Activated B cell treated with CpG ODN at 0.5 μM for 24 hours (primary cell): ENCODE measurements around the gene ARTN. TPM values are rescaled to one million over a fixed set of nuclear protein-coding genes. Genes with fewer than 3 reads are reported as not detected.

Source experiments
- ATAC-seq: fragments of 200-7000 bp; cut with Tn5 transposase; one replicate; pipeline ENCODE4 v1.10.0; 2021; ENCODE audit warnings: low read depth, mild to moderate bottlenecking, moderate library complexity
- CTCF ChIA-PET: fragments of 350-600 bp; sonication (Branson Sonifier 250); formaldehyde crosslinking; loops from one replicate; lab custom pipeline; 2021; ENCODE audit warnings: antibody characterized with exemption; lab: Charles Lee
- POLR2A ChIA-PET: fragments of 350-600 bp; sonication (Branson Sonifier 250); formaldehyde crosslinking; loops from one replicate; lab custom pipeline; 2021; ENCODE audit warnings: antibody characterized with exemption; lab: Charles Lee
- DNase-seq: peaks from one replicate; pipeline ENCODE4 v3.0.0; 2022
- H3K27ac Mint-ChIP-seq: one replicate; pipeline ENCODE4 v1.8.0; 2020; ENCODE audit warnings: mixed read lengths
- H3K27me3 Mint-ChIP-seq: one replicate; pipeline ENCODE4 v1.8.0; 2021; ENCODE audit warnings: mixed read lengths
- H3K36me3 Mint-ChIP-seq: one replicate; pipeline ENCODE4 v1.8.0; 2021; ENCODE audit warnings: low read depth, mixed read lengths
- H3K4me1 Mint-ChIP-seq: one replicate; pipeline ENCODE4 v1.8.0; 2021; ENCODE audit warnings: mixed read lengths
- H3K4me3 Mint-ChIP-seq: one replicate; pipeline ENCODE4 v1.8.0; 2020; ENCODE audit warnings: mild to moderate bottlenecking, mixed read lengths
- H3K9me3 Mint-ChIP-seq: one replicate; pipeline ENCODE4 v1.8.0; 2020; ENCODE audit warnings: mixed read lengths
- intact Hi-C: fragments of 100-400 bp; cut with micrococcal nuclease; formaldehyde crosslinking; loops from one replicate; pipeline ENCODE4 v1.15.1; 2024
- total RNA-seq: library from RNA; stranded (reverse); gene quantifications from 2 replicates; pipeline ENCODE4 v1.2.3, GENCODE V29; 2022
- TF ChIP-seq, protein P1 (sequence below): fragments of 200-600 bp; IDR thresholded peaks from one replicate; pipeline ENCODE4 v1.8.0; 2022; ENCODE audit warnings: antibody characterized with exemption, mild to moderate bottlenecking

ARTN gene
- total RNA-seq, 1 donor from 2014 or later: 0.20 TPM

- Mint-ChIP-seq H3K27ac (no peak overlapping the region), H3K4me1 (peaks cover 10% of the 10 kb centered on the region), H3K9me3 (no peaks in the 10 kb centered on the region), H3K4me3 (no peak overlapping the region), H3K36me3 (peaks cover 2% of the 10 kb centered on the region), H3K27me3 (peaks cover 12% of the 10 kb centered on the region)
- intact Hi-C loops: no loop called here
- CTCF ChIA-PET: no interaction called here
- no peak for DNase-seq
- POLR2A ChIA-PET: no interaction called here
- no peak for ATAC-seq
- TF ChIP-seq, protein P1, sequence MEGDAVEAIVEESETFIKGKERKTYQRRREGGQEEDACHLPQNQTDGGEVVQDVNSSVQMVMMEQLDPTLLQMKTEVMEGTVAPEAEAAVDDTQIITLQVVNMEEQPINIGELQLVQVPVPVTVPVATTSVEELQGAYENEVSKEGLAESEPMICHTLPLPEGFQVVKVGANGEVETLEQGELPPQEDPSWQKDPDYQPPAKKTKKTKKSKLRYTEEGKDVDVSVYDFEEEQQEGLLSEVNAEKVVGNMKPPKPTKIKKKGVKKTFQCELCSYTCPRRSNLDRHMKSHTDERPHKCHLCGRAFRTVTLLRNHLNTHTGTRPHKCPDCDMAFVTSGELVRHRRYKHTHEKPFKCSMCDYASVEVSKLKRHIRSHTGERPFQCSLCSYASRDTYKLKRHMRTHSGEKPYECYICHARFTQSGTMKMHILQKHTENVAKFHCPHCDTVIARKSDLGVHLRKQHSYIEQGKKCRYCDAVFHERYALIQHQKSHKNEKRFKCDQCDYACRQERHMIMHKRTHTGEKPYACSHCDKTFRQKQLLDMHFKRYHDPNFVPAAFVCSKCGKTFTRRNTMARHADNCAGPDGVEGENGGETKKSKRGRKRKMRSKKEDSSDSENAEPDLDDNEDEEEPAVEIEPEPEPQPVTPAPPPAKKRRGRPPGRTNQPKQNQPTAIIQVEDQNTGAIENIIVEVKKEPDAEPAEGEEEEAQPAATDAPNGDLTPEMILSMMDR: no peak
Observed at GRCh38 chr1:43938892-43939587, 5.4 kb downstream of the ARTN start.

GRCh38 chr1:43942411-43942810 lies 8.8 kb downstream of the ARTN start:
- intact Hi-C loops: no loop called here
- H3K4me1 Mint-ChIP-seq: peaks cover 24% of the 10 kb centered on the region
- no peak for DNase-seq
- H3K36me3 Mint-ChIP-seq: peaks cover 11% of the 10 kb centered on the region
- POLR2A ChIA-PET: interaction anchor here (0.5 kb wide), 1 partner anchor 181 kb away, joined by 4 read pairs; no protein-coding TSS in a partner anchor
- H3K9me3 Mint-ChIP-seq: no peaks in the 10 kb centered on the region
- H3K4me3 Mint-ChIP-seq: no peak overlapping the region
- no peak for ATAC-seq
- CTCF ChIA-PET: interaction anchor here (1.3 kb wide), 1 partner anchor 7 kb away, joined by 4 read pairs; no protein-coding TSS in a partner anchor
- H3K27ac Mint-ChIP-seq: no peak overlapping the region
- H3K27me3 Mint-ChIP-seq: no peaks in the 10 kb centered on the region
- TF ChIP-seq, protein P1: no peak

- CTCF ChIA-PET: interaction anchor here (1.5 to 3.5 kb wide), 2 partner anchors 11 to 182 kb away, joined by 7 to 26 read pairs; partner anchors contain the start of gene ARTN
- ATAC-seq (no peak), DNase-seq (no peak)
- no peaks in the 10 kb centered on the region for H3K27me3 Mint-ChIP-seq
- peak overlapping the region; percentile 25 for H3K27ac Mint-ChIP-seq
- H3K36me3 Mint-ChIP-seq: peaks cover 13% of the 10 kb centered on the region
- TF ChIP-seq, protein P1: no peak
- H3K4me3 Mint-ChIP-seq: peak overlapping the region; percentile 56
- POLR2A ChIA-PET: interaction anchor here (1.5 kb wide), 1 partner anchor 10 kb away, joined by 3 read pairs; no protein-coding TSS in a partner anchor
- intact Hi-C loops: no loop called here
- no peaks in the 10 kb centered on the region for H3K9me3 Mint-ChIP-seq
- peaks cover 37% of the 10 kb centered on the region for H3K4me1 Mint-ChIP-seq
Observed at GRCh38 chr1:43944860-43945259, 11.3 kb downstream of the ARTN start.

DNA sequence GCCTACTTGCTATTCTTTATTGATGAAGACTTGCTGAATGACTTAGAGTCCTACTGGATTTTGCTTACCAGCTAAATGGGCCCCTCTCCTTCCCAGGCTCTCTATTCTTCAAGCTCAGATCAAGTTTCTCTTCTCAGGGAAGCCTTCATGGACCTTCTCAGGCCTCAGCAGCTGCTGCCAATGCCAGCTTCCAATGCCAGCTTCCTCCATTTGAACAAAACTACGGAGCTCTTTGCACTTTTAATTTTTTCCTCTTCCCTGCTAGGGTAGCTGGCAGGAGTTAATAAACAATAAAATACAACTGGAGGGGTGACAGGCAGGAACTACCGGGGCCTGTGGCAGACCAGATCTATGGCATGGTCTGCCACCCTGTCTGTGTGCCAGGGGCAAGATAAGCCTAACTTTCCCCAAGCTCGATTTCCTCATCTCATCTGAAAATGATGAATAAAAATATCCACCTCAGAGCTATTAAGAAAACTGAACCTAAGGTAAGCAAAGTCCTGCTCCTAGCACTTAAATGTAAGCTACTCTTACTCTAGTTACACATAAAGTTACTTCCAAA lies 12.2 kb downstream of the ARTN start:
- H3K4me3 Mint-ChIP-seq: peak overlapping the region; percentile 91
- intact Hi-C loops: loop anchor here (1.0 kb wide), 6 partner anchors 24 to 296 kb away; partner anchors contain the start of genes ATP6V0B, CCDC24 and ST3GAL3
- ATAC-seq: no peak
- H3K27me3 Mint-ChIP-seq: no peaks in the 10 kb centered on the region
- peaks cover 39% of the 10 kb centered on the region for H3K4me1 Mint-ChIP-seq
- H3K9me3 Mint-ChIP-seq: no peaks in the 10 kb centered on the region
- H3K27ac Mint-ChIP-seq: peak overlapping the region; percentile 95
- TF ChIP-seq, protein P1: no peak
- no peak for DNase-seq
- CTCF ChIA-PET: interaction anchor here (0.8 to 3.5 kb wide), 5 partner anchors 12 to 416 kb away, joined by 3 to 26 read pairs (median 3); partner anchors contain the start of gene ARTN
- peaks cover 20% of the 10 kb centered on the region for H3K36me3 Mint-ChIP-seq
- POLR2A ChIA-PET: interaction anchor here (0.7 to 2.5 kb wide), 8 partner anchors 10 to 296 kb away, joined by 3 to 19 read pairs (median 4); partner anchors contain the start of genes ATP6V0B, DPH2 and KDM4A
